Neural cell (in vitro differentiated cells): ENCODE measurements around the gene GPR84. TPM values are rescaled to one million over a fixed set of nuclear protein-coding genes. Genes with fewer than 3 reads are reported as not detected.

Experiments used
- H2AFZ ChIP-seq: fragments of 200-600, 300-800 bp; sonication (generic), shearing (Covaris generic); 2 replicates; pipeline ENCODE4 v1.6.0; 2014; ENCODE audit warnings: low read depth, mild to moderate bottlenecking, antibody characterized with exemption, low read length, moderate library complexity
- H3F3A ChIP-seq: fragments of 200-600 bp; shearing (Covaris generic); 2 replicates; pipeline ENCODE4 v1.6.1; 2016; ENCODE audit warnings: mild to moderate bottlenecking, moderate library complexity, mixed read lengths, antibody characterized with exemption, low read length; ENCODE audit not compliant: insufficient read depth, poor library complexity, severe bottlenecking
- H3K27ac ChIP-seq: fragments of 200-600, 300-800 bp; sonication (generic), shearing (Covaris generic); 2 replicates; pipeline ENCODE4 v1.5.1; 2014; ENCODE audit warnings: mild to moderate bottlenecking, low read length, moderate library complexity
- H3K27me3 ChIP-seq: fragments of 300-800, 200-600 bp; sonication (generic), shearing (Covaris generic); 2 replicates; pipeline ENCODE4 v1.6.0; 2014; ENCODE audit warnings: mild to moderate bottlenecking, low read depth, low read length, moderate library complexity; ENCODE audit not compliant: insufficient read depth
- H3K36me3 ChIP-seq: fragments of 300-800, 200-600 bp; sonication (generic), shearing (Covaris generic); 2 replicates; pipeline ENCODE4 v1.5.1; 2014; ENCODE audit warnings: mild to moderate bottlenecking, antibody characterized with exemption, low read length, moderate library complexity; ENCODE audit not compliant: insufficient read depth
- H3K4me2 ChIP-seq: fragments of 300-800, 200-600 bp; sonication (generic), shearing (Covaris generic); 2 replicates; pipeline ENCODE4 v1.6.0; 2014; ENCODE audit warnings: mild to moderate bottlenecking, low read length
- H3K4me3 ChIP-seq: fragments of 300-800, 200-600 bp; sonication (generic), shearing (Covaris generic); 2 replicates; pipeline ENCODE4 v1.5.1; 2014; ENCODE audit warnings: mild to moderate bottlenecking, low read length, moderate library complexity
- H3K79me2 ChIP-seq: fragments of 200-600 bp; shearing (Covaris generic); replicated peaks from 2 replicates; pipeline ENCODE4 v1.6.0; 2014; ENCODE audit warnings: mild to moderate bottlenecking, low read length, moderate library complexity; ENCODE audit not compliant: insufficient read depth
- H3K9ac ChIP-seq: fragments of 300-800, 200-600 bp; sonication (generic), shearing (Covaris generic); 2 replicates; pipeline ENCODE4 v1.6.1; 2016; ENCODE audit warnings: mild to moderate bottlenecking, low read length, mixed read lengths
- H3K9me2 ChIP-seq: fragments of 200-600 bp; shearing (Covaris generic); 2 replicates; pipeline ENCODE4 v1.6.1; 2016; ENCODE audit warnings: mild to moderate bottlenecking, low read length, mixed read lengths; ENCODE audit not compliant: insufficient read depth
- H3K9me3 ChIP-seq: fragments of 200-600, 300-800 bp; sonication (generic), shearing (Covaris generic); 2 replicates; pipeline ENCODE4 v1.6.1; 2016; ENCODE audit warnings: mild to moderate bottlenecking, mixed run types, low read length, moderate library complexity, mixed read lengths
- H4K20me1 ChIP-seq: fragments of 200-600 bp; shearing (Covaris generic); 2 replicates; pipeline ENCODE4 v1.6.1; 2016; ENCODE audit warnings: mild to moderate bottlenecking, mixed run types; ENCODE audit not compliant: insufficient read depth
- EP300 ChIP-seq: fragments of 450-650 bp; conservative IDR thresholded peaks from 2 replicates; pipeline ENCODE4 v1.6.1; 2014; ENCODE audit warnings: antibody characterized with exemption, mild to moderate bottlenecking, moderate library complexity; ENCODE audit not compliant: poor library complexity, severe bottlenecking
- EZH2 ChIP-seq: fragments of 200-600, 300-800 bp; shearing (Covaris generic), sonication (generic); IDR thresholded peaks from 2 replicates; pipeline ENCODE4 v1.6.1; 2014; ENCODE audit warnings: antibody characterized with exemption, low read length, borderline replicate concordance, mild to moderate bottlenecking; ENCODE audit not compliant: insufficient read depth, poor library complexity, severe bottlenecking
- MXI1 ChIP-seq: fragments of 450-650 bp; conservative IDR thresholded peaks from 2 replicates; pipeline ENCODE4 v1.6.1; 2014; ENCODE audit warnings: antibody characterized with exemption, mild to moderate bottlenecking; ENCODE audit not compliant: poor library complexity, severe bottlenecking
- POLR2AphosphoS5 ChIP-seq: IDR thresholded peaks from 2 replicates; pipeline ENCODE4 v1.6.1; 2012
- RAD21 ChIP-seq: fragments of 450-650 bp; conservative IDR thresholded peaks from 2 replicates; pipeline ENCODE4 v1.6.1; 2014; ENCODE audit warnings: antibody characterized with exemption, mild to moderate bottlenecking, moderate library complexity
- REST ChIP-seq: IDR thresholded peaks from 2 replicates; pipeline ENCODE4 v1.6.1; 2012; ENCODE audit warnings: borderline replicate concordance
- SMC3 ChIP-seq: fragments of 450-650 bp; conservative IDR thresholded peaks from 2 replicates; pipeline ENCODE4 v1.6.1; 2014; ENCODE audit warnings: antibody characterized with exemption, mild to moderate bottlenecking, moderate library complexity; ENCODE audit not compliant: poor library complexity
- TAF1 ChIP-seq: IDR thresholded peaks from 2 replicates; pipeline ENCODE4 v1.6.1; 2012; ENCODE audit warnings: low read depth
- polyA plus RNA-seq: library from polyadenylated mRNA; depleted of rRNA; stranded (reverse); fragments of >200 nt; gene quantifications from 2 replicates; pipeline ENCODE4 v1.2.3, GENCODE V29; 2014
- TF ChIP-seq, protein P1 (sequence below): fragments of 450-650 bp; IDR thresholded peaks from 2 replicates; pipeline ENCODE4 v1.5.1; 2014; ENCODE audit warnings: antibody characterized with exemption, mild to moderate bottlenecking, moderate library complexity; ENCODE audit not compliant: poor library complexity, severe bottlenecking

GPR84 gene
- polyA plus RNA-seq, 1 donor from 2014 or later = not detected

GRCh38 chr12:54375259-54375579 lies 10.9 kb upstream of the GPR84 start:
- Histone ChIP-seq H3K9ac (no peak overlapping the region), H3K36me3 (no peaks in the 10 kb centered on the region), H3K27ac (no peak overlapping the region), H3K4me3 (no peak overlapping the region), H3F3A (no peaks in the 10 kb centered on the region), H4K20me1 (no peaks in the 10 kb centered on the region), H3K9me3 (no peaks in the 10 kb centered on the region), H3K79me2 (no peaks in the 10 kb centered on the region), H2AFZ (no peak overlapping the region), H3K27me3 (no peaks in the 10 kb centered on the region), H3K4me2 (no peak overlapping the region), H3K9me2 (no peaks in the 10 kb centered on the region)
- TF ChIP-seq MXI1 (no peak), SMC3 (no peak), EZH2 (no peak), EP300 (no peak), POLR2AphosphoS5 (no peak), REST (no peak), RAD21 (no peak), TAF1 (no peak)
- TF ChIP-seq, protein P1, sequence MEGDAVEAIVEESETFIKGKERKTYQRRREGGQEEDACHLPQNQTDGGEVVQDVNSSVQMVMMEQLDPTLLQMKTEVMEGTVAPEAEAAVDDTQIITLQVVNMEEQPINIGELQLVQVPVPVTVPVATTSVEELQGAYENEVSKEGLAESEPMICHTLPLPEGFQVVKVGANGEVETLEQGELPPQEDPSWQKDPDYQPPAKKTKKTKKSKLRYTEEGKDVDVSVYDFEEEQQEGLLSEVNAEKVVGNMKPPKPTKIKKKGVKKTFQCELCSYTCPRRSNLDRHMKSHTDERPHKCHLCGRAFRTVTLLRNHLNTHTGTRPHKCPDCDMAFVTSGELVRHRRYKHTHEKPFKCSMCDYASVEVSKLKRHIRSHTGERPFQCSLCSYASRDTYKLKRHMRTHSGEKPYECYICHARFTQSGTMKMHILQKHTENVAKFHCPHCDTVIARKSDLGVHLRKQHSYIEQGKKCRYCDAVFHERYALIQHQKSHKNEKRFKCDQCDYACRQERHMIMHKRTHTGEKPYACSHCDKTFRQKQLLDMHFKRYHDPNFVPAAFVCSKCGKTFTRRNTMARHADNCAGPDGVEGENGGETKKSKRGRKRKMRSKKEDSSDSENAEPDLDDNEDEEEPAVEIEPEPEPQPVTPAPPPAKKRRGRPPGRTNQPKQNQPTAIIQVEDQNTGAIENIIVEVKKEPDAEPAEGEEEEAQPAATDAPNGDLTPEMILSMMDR = no peak

- Histone ChIP-seq H2AFZ (no peak overlapping the region), H3K9me3 (no peaks in the 10 kb centered on the region), H3K4me2 (no peak overlapping the region), H3K9me2 (no peaks in the 10 kb centered on the region), H4K20me1 (no peaks in the 10 kb centered on the region), H3K27me3 (no peaks in the 10 kb centered on the region), H3F3A (no peaks in the 10 kb centered on the region), H3K4me3 (no peak overlapping the region), H3K79me2 (no peaks in the 10 kb centered on the region), H3K9ac (no peak overlapping the region), H3K36me3 (no peaks in the 10 kb centered on the region), H3K27ac (no peak overlapping the region)
- TF ChIP-seq EP300 (no peak), POLR2AphosphoS5 (no peak), EZH2 (no peak), MXI1 (no peak), REST (no peak), SMC3 (no peak), RAD21 (no peak), TAF1 (no peak)
- TF ChIP-seq, protein P1 = no peak
These were observed 10.4 kb upstream of the GPR84 start for GRCh38 chr12:54374562-54375258.
